ENCODE data around the gene ABHD14A.

ABHD14A gene

DNA sequence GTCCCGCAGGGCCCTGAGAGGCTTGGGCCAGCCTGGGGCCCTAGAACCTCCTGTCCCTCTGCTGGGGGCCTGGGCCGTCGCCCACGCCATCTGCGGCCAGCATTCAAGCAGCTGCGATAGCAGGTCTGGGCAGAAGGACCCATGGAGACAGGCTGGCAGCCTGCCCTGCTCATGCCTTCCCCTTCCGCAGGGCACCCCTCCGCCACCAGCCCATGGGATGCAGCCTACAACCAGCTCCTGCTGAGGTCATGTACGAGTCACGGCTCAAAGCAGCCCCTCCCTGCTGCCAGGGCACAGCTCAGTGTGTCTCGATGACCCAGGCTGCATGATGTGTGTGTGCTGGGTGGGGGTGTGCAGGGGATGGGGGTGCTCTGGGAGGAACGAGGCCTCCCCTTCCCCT lies 53.7 kb downstream of the ABHD14A start:
- TF ChIP-seq, protein P1, sequence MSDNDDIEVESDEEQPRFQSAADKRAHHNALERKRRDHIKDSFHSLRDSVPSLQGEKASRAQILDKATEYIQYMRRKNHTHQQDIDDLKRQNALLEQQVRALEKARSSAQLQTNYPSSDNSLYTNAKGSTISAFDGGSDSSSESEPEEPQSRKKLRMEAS (IDR thresholded peaks at IDR 0.05): no peak
- TF ChIP-seq CREB1 (IDR thresholded peaks at IDR 0.05; ENCODE audit: low read depth): no peak
- no peak for TF ChIP-seq FOXM1 (IDR thresholded peaks at IDR 0.05; ENCODE audit: borderline replicate concordance, low read depth)
- TF ChIP-seq EGR1 (IDR thresholded peaks at IDR 0.05): no peak
- no peak for TF ChIP-seq TEAD4 (IDR thresholded peaks at IDR 0.05)
- no peak for TF ChIP-seq NFIC (IDR thresholded peaks at IDR 0.05)
- TF ChIP-seq, protein P2, sequence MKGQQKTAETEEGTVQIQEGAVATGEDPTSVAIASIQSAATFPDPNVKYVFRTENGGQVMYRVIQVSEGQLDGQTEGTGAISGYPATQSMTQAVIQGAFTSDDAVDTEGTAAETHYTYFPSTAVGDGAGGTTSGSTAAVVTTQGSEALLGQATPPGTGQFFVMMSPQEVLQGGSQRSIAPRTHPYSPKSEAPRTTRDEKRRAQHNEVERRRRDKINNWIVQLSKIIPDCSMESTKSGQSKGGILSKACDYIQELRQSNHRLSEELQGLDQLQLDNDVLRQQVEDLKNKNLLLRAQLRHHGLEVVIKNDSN (IDR thresholded peaks at IDR 0.05): no peak
- TF ChIP-seq TCF12 (IDR thresholded peaks at IDR 0.05; ENCODE audit: low read depth): no peak
- TF ChIP-seq, protein P3, sequence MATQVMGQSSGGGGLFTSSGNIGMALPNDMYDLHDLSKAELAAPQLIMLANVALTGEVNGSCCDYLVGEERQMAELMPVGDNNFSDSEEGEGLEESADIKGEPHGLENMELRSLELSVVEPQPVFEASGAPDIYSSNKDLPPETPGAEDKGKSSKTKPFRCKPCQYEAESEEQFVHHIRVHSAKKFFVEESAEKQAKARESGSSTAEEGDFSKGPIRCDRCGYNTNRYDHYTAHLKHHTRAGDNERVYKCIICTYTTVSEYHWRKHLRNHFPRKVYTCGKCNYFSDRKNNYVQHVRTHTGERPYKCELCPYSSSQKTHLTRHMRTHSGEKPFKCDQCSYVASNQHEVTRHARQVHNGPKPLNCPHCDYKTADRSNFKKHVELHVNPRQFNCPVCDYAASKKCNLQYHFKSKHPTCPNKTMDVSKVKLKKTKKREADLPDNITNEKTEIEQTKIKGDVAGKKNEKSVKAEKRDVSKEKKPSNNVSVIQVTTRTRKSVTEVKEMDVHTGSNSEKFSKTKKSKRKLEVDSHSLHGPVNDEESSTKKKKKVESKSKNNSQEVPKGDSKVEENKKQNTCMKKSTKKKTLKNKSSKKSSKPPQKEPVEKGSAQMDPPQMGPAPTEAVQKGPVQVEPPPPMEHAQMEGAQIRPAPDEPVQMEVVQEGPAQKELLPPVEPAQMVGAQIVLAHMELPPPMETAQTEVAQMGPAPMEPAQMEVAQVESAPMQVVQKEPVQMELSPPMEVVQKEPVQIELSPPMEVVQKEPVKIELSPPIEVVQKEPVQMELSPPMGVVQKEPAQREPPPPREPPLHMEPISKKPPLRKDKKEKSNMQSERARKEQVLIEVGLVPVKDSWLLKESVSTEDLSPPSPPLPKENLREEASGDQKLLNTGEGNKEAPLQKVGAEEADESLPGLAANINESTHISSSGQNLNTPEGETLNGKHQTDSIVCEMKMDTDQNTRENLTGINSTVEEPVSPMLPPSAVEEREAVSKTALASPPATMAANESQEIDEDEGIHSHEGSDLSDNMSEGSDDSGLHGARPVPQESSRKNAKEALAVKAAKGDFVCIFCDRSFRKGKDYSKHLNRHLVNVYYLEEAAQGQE (IDR thresholded peaks at IDR 0.05; ENCODE audit: low read depth): no peak
- TF ChIP-seq CEBPB (IDR thresholded peaks at IDR 0.05): no peak
- no peak for TF ChIP-seq TAF1 (IDR thresholded peaks at IDR 0.05; ENCODE audit: low read depth)
- no peak for TF ChIP-seq RAD21 (IDR thresholded peaks at IDR 0.05; ENCODE audit: low read depth)
- no peak for TF ChIP-seq EP300 (IDR thresholded peaks at IDR 0.05; ENCODE audit: borderline replicate concordance)
- TF ChIP-seq YY1 (IDR thresholded peaks at IDR 0.05; ENCODE audit: low read depth): no peak
- no peak for TF ChIP-seq ZBTB7A (IDR thresholded peaks at IDR 0.05; ENCODE audit: low read depth)

DNA sequence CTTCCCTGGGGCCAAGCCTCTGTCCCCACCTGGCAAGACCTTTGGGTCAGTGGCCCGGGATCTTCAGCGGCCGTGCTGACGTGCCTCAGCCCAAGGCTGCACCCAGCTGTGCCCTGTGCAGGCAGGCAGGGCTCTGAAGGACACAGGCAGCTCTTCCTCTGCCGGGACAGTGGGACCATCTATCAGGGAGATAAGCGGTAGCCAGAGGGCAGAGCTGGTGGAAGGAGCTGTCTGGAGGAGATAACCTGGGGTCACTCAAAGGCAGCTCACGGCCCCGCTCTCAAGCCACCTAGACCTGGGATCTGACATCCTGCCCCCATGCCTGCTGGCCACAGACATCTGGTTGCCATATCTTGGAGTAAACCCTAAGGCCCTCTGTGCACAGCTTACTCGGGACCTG lies 54.2 kb downstream of the ABHD14A start:
- TF ChIP-seq RAD21 (IDR thresholded peaks at IDR 0.05; ENCODE audit: low read depth) (no peak), ZBTB7A (IDR thresholded peaks at IDR 0.05; ENCODE audit: low read depth) (no peak), FOXM1 (IDR thresholded peaks at IDR 0.05; ENCODE audit: borderline replicate concordance, low read depth) (no peak), EP300 (IDR thresholded peaks at IDR 0.05; ENCODE audit: borderline replicate concordance) (no peak), EGR1 (IDR thresholded peaks at IDR 0.05) (no peak), TEAD4 (IDR thresholded peaks at IDR 0.05) (no peak), TCF12 (IDR thresholded peaks at IDR 0.05; ENCODE audit: low read depth) (no peak), TAF1 (IDR thresholded peaks at IDR 0.05; ENCODE audit: low read depth) (no peak), CREB1 (IDR thresholded peaks at IDR 0.05; ENCODE audit: low read depth) (no peak), NFIC (IDR thresholded peaks at IDR 0.05) (no peak), CEBPB (IDR thresholded peaks at IDR 0.05) (no peak), YY1 (IDR thresholded peaks at IDR 0.05; ENCODE audit: low read depth) (no peak)
- TF ChIP-seq, protein P1 (IDR thresholded peaks at IDR 0.05): no peak
- TF ChIP-seq, protein P2 (IDR thresholded peaks at IDR 0.05): no peak
- TF ChIP-seq, protein P3 (IDR thresholded peaks at IDR 0.05; ENCODE audit: low read depth): no peak

DNA sequence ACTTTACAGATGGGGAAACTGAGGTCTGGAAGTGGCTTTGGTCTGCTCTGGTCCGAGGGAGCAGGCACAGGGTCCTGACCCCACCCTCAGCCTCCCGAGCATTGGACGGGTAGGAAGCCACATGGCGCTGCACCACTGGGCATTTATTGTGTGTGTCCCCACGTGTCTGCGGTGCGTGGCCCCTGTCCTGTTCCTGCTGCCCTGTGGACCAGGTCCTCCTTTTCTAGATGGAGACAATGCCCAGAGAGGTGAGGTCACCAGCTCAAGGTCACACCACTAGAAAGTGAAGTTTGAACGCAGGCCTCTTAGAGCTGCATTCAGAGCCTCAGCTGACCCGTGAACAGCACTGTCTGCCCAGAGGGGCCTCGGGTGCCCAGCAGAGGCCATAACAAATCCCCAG lies 54.7 kb downstream of the ABHD14A start:
- TF ChIP-seq TAF1 (IDR thresholded peaks at IDR 0.05; ENCODE audit: low read depth) (no peak), CEBPB (IDR thresholded peaks at IDR 0.05) (no peak), YY1 (IDR thresholded peaks at IDR 0.05; ENCODE audit: low read depth) (no peak), NFIC (IDR thresholded peaks at IDR 0.05) (no peak), FOXM1 (IDR thresholded peaks at IDR 0.05; ENCODE audit: borderline replicate concordance, low read depth) (no peak), TEAD4 (IDR thresholded peaks at IDR 0.05) (no peak), RAD21 (IDR thresholded peaks at IDR 0.05; ENCODE audit: low read depth) (no peak), CREB1 (IDR thresholded peaks at IDR 0.05; ENCODE audit: low read depth) (no peak)
- TF ChIP-seq, protein P1 (IDR thresholded peaks at IDR 0.05): no peak
- TF ChIP-seq, protein P3 (IDR thresholded peaks at IDR 0.05; ENCODE audit: low read depth): no peak
